Aorta (tissue), 5 donors: Measurements from ENCODE around the gene CHCT1. TPM values are rescaled to one million over a fixed set of nuclear protein-coding genes. Genes with fewer than 3 reads are reported as not detected.

Experiments used
- ATAC-seq: fragments of 200-7000 bp; cut with Tn5 transposase; one replicate; pipeline ENCODE4 v1.9.1; 2022; ENCODE audit warnings: moderate library complexity; ENCODE audit not compliant: low FRiP score
- DNase-seq, 2 donors: peaks; one replicate each; pipeline ENCODE4 v3.0.0-alpha.2; 2020
- H3K27ac ChIP-seq, 2 donors: one replicate each; pipeline ENCODE4 v1.5.1; 2013; ENCODE audit warnings: low read length in 2 of 2, mild to moderate bottlenecking in 2 of 2, moderate library complexity in 2 of 2, control low read depth in 1 of 2, inconsistent platforms in 1 of 2, low read depth in 1 of 2
- H3K27me3 ChIP-seq, 2 donors: one replicate each; pipeline ENCODE4 v1.6.1; 2013; ENCODE audit warnings: control low read depth in 1 of 2, low read length in 1 of 2, mild to moderate bottlenecking in 1 of 2, moderate library complexity in 1 of 2; ENCODE audit not compliant: insufficient read depth in 2 of 2, control insufficient read depth in 1 of 2
- H3K36me3 ChIP-seq, 2 donors: one replicate each; pipeline ENCODE4 v1.6.1; 2013; ENCODE audit warnings: control low read depth in 1 of 2, low read length in 1 of 2, mild to moderate bottlenecking in 1 of 2; ENCODE audit not compliant: insufficient read depth in 2 of 2, control insufficient read depth in 1 of 2
- H3K4me1 ChIP-seq, 2 donors: one replicate each; pipeline ENCODE4 v1.6.1; 2013; ENCODE audit warnings: low read length in 2 of 2, control low read depth in 1 of 2, mild to moderate bottlenecking in 1 of 2, moderate library complexity in 1 of 2; ENCODE audit not compliant: insufficient read depth in 2 of 2, control insufficient read depth in 1 of 2
- H3K4me3 ChIP-seq, 2 donors: one replicate each; pipeline ENCODE4 v1.5.1; 2013; ENCODE audit warnings: low read length in 2 of 2, control low read depth in 1 of 2, mild to moderate bottlenecking in 1 of 2
- H3K9me3 ChIP-seq: one replicate; pipeline ENCODE4 v1.6.1; 2013; ENCODE audit warnings: mild to moderate bottlenecking, low read length; ENCODE audit not compliant: control insufficient read depth
- WGBS, 2 donors: extraction: QIAGEN DNeasy Blood & Tissue Kit; methylation state at CpG; one replicate each; pipeline ENCODE4 v1.1.7; 2013; 5-methylcytosine and 5-hydroxymethylcytosine counted together
- intact Hi-C, 2 donors: fragments of 100-400 bp; cut with DNase I; formaldehyde crosslinking; loops; one replicate each; pipeline versions ENCODE4 v1.14.2 to v1.15.0; 2022
- polyA plus RNA-seq, 2 donors: library from polyadenylated mRNA; stranded (reverse); fragments of 200-250 nt; gene quantifications; one replicate each; pipeline ENCODE4 v1.2.3, GENCODE V29; 2013
- total RNA-seq, 2 donors: library from RNA; stranded (reverse); fragmentation: NEBNext Ultra II Directional; extraction: Animal tissue kit (Norgen Biotek cat#: 25700); gene quantifications; one replicate each; pipeline ENCODE4 v1.2.1, GENCODE V29; 2021
- donor health status: healthy with polysubstance abuse.
- donor health status: Bipolar disorder and iron deficiency.
- donor health status: DM: no; HTN: no; CAD: no.
- donor health status: DM: no; HTN: no; CAD: no.
- donor health status: DM: yes; HTN: yes; CAD: no.

Gene CHCT1
- total and polyA plus RNA-seq, 4 donors, result not detected

GRCh38 chr17:60442271-60443173, 20.2 kb downstream of the CHCT1 start:
- H3K36me3 ChIP-seq, result no peaks in the 10 kb centered on the region
- DNase-seq, result no peak
- 54 to 56% methylated on average over 6 of the region's 6 CpGs for WGBS, 2 donors
- H3K27me3 ChIP-seq, result no peaks in the 10 kb centered on the region
- H3K4me3 ChIP-seq, result no peak overlapping the region
- no peak for ATAC-seq
- intact Hi-C loops, result loop anchor here in 1 of 2 donors (10.0 kb wide), 1 partner anchor 202 kb away; no protein-coding TSS in a partner anchor
- no peak overlapping the region for H3K27ac ChIP-seq
- H3K4me1 ChIP-seq, result no peaks in the 10 kb centered on the region
- H3K9me3 ChIP-seq, result no peaks in the 10 kb centered on the region

- Histone ChIP-seq H3K27me3 (no peaks in the 10 kb centered on the region), H3K9me3 (no peaks in the 10 kb centered on the region)
- 26 to 29% methylated on average over 6 of the region's 6 CpGs for WGBS, 2 donors
These were observed 21.4 kb downstream of the CHCT1 start for GRCh38 chr17:60443713-60444112.

GRCh38 chr17:60445144-60445543, 22.9 kb downstream of the CHCT1 start:
- no peak for ATAC-seq
- Histone ChIP-seq H3K36me3 (no peaks in the 10 kb centered on the region), H3K27me3 (no peaks in the 10 kb centered on the region), H3K4me3 (no peak overlapping the region), H3K27ac (no peak overlapping the region), H3K9me3 (no peaks in the 10 kb centered on the region), H3K4me1 (no peaks in the 10 kb centered on the region)
- DNase-seq, result no peak
- intact Hi-C loops, result loop anchor here in 1 of 2 donors (10.0 kb wide), 1 partner anchor 200 kb away; no protein-coding TSS in a partner anchor

More at GRCh38 chr17:60443713-60444112, 21.4 kb downstream of the CHCT1 start:
- ATAC-seq (no peak), DNase-seq (no peak)
- no peak overlapping the region for H3K27ac ChIP-seq
- no peak overlapping the region for H3K4me3 ChIP-seq
- H3K4me1 ChIP-seq, result no peaks in the 10 kb centered on the region
- no peaks in the 10 kb centered on the region for H3K36me3 ChIP-seq
- intact Hi-C loops, result loop anchor here in 1 of 2 donors (10.0 kb wide), 1 partner anchor 201 kb away; no protein-coding TSS in a partner anchor

GRCh38 chr17:60447375-60447774, 25.1 kb downstream of the CHCT1 start:
- Histone ChIP-seq H3K36me3 (no peaks in the 10 kb centered on the region), H3K9me3 (no peaks in the 10 kb centered on the region), H3K4me3 (no peak overlapping the region), H3K27me3 (no peaks in the 10 kb centered on the region), H3K27ac (no peak overlapping the region), H3K4me1 (no peaks in the 10 kb centered on the region)
- ATAC-seq, result no peak
- 92 to 95% methylated on average over 8 of the region's 8 CpGs for WGBS, 2 donors
- intact Hi-C loops, result loop anchor here in 1 of 2 donors (10.0 kb wide), 1 partner anchor 197 kb away; no protein-coding TSS in a partner anchor
- DNase-seq, result no peak

- Histone ChIP-seq H3K27ac (no peak overlapping the region), H3K27me3 (no peaks in the 10 kb centered on the region), H3K36me3 (peaks cover 0 to 2% of the 10 kb centered on the region in 2 donors), H3K4me1 (no peaks in the 10 kb centered on the region), H3K4me3 (no peak overlapping the region), H3K9me3 (no peaks in the 10 kb centered on the region)
- DNase-seq (no peak), ATAC-seq (no peak)
- WGBS, 2 donors, result 96 to 100% methylated on average over 1 of the region's 1 CpG
- intact Hi-C loops, result no loop called here
These were observed 28.8 kb downstream of the CHCT1 start for GRCh38 chr17:60451071-60451470.

- no peak for DNase-seq
- no peak for ATAC-seq
- Histone ChIP-seq H3K36me3 (peaks cover 0 to 4% of the 10 kb centered on the region in 2 donors), H3K27me3 (no peaks in the 10 kb centered on the region), H3K9me3 (no peaks in the 10 kb centered on the region), H3K4me1 (no peaks in the 10 kb centered on the region), H3K4me3 (no peak overlapping the region), H3K27ac (no peak overlapping the region)
- intact Hi-C loops, result no loop called here
These were observed 29.7 kb downstream of the CHCT1 start for GRCh38 chr17:60451965-60452364.

GRCh38 chr17:60455378-60455777, 33.1 kb downstream of the CHCT1 start:
- intact Hi-C loops, result no loop called here
- H3K4me1 ChIP-seq, result no peaks in the 10 kb centered on the region
- H3K27ac ChIP-seq, result no peak overlapping the region
- H3K27me3 ChIP-seq, result no peaks in the 10 kb centered on the region
- peaks cover 0 to 4% of the 10 kb centered on the region in 2 donors for H3K36me3 ChIP-seq
- no peak overlapping the region for H3K4me3 ChIP-seq
- WGBS, 2 donors, result 92 to 94% methylated on average over 4 of the region's 4 CpGs
- H3K9me3 ChIP-seq, result no peaks in the 10 kb centered on the region
- DNase-seq (no peak), ATAC-seq (no peak)

- ATAC-seq (no peak), DNase-seq (no peak)
- Histone ChIP-seq H3K9me3 (no peaks in the 10 kb centered on the region), H3K4me1 (no peaks in the 10 kb centered on the region), H3K36me3 (peaks cover 0 to 4% of the 10 kb centered on the region in 2 donors), H3K4me3 (no peak overlapping the region), H3K27me3 (no peaks in the 10 kb centered on the region), H3K27ac (no peak overlapping the region)
- intact Hi-C loops, result no loop called here
- WGBS, 2 donors, result 98% methylated on average over 2 of the region's 2 CpGs
These were observed 34.9 kb downstream of the CHCT1 start for GRCh38 chr17:60457148-60457547.

- intact Hi-C loops, result loop anchor here in 1 of 2 donors (10.0 kb wide), 2 partner anchors 63 to 113 kb away; partner anchors contain the start of gene APPBP2
- H3K36me3 ChIP-seq, result peaks cover 0 to 4% of the 10 kb centered on the region in 2 donors
- no peak for DNase-seq
These were observed 39.3 kb downstream of the CHCT1 start for GRCh38 chr17:60461584-60461983.

More at GRCh38 chr17:60461584-60461983, 39.3 kb downstream of the CHCT1 start:
- 97 to 98% methylated on average over 1 of the region's 1 CpG for WGBS, 2 donors
- no peak for ATAC-seq
- no peak overlapping the region for H3K27ac ChIP-seq
- H3K27me3 ChIP-seq, result no peaks in the 10 kb centered on the region
- H3K4me1 ChIP-seq, result no peaks in the 10 kb centered on the region
- no peak overlapping the region for H3K4me3 ChIP-seq
- no peaks in the 10 kb centered on the region for H3K9me3 ChIP-seq
